Stimulated activated CD8-positive, alpha-beta memory T cell treated with anti-CD3 and anti-CD28 coated beads, Interleukin-7, amount 100 ng/mL, for 1 hour (primary cell): ENCODE results near the gene KCNC4.

Experiments used
- DNase-seq, 2 donors: peaks; one replicate each; pipeline ENCODE4 v3.0.0-alpha.2; 2020; ENCODE audit warnings: low read depth in 2 of 2

KCNC4 gene

GRCh38 chr1:110209715-110210603, at the start of gene KCNC4:
Gene KCNC4 (plus strand): TSS chr1:110210314. CDS start chr1:110211500, 1,186 bp downstream.
- peak; percentile 80 to 83 for DNase-seq

DNA sequence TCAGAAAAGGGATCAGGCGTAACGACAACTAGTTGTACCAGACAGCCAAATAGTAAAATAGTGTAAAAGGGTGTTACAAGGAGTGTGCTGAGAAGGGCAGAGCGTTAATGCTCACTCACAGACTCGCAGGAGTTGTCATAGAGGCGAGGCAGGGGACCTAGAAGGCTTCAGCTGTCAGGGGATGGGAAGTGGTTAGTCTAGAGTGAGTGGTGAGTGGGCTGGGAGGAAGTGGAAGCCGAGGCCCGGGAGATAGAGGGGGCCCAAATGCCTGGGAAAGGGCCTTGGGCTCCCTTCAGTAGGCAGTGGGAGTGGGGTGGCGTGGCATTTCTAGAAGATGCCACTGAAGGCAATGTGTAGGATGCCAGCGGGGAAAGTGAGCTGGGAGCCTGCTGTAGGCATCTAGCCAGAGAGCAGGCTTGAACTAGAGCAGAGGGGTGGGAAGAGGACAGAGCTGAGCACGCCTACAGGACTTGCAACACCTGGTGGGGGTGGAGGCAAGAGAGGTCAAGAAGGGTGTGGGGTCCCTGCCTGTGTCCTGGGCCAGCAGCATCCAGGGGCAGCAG, 49.5 kb upstream of the KCNC4 start:
- no peak for DNase-seq

DNA sequence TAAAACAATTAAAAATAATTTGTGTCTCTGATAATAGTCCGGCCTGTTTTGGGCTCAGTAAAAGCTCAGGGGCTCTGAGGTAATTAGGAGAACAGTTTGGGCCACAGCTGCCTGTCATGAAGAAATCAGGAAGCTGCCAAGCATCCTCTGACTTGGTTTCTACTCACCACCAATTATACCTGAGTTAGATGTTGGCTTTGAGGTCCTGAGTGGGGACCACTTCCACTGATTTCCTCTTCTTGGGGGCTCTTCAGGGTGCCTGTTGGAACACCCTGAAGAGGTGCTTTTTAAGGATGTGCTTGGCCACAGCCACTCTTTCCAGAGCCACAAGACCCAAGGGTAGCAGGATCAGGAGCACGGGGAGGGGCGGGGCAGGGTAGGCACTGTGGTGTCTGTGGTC, 48.9 kb upstream of the KCNC4 start:
- no peak for DNase-seq

DNA sequence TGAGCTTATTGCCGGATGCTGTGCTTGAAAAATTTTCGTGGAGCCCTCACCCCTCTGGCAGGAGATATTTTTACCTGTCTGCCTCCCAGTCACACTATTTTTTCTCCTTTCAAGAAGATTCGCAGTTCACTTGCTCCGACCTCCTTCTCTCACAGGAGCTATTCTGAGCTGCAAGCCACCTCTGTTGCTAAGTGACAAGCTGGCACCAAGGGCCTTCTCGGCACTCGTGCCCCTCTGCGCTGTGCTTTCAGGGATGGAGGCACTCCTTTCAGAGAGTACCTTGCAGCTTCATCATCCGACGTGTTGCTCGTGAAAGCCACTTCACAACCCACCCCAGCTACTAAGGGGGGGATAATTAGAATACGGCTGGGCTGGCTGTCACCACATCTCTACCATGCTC, 48.3 kb upstream of the KCNC4 start:
- DNase-seq, result no peak

DNA sequence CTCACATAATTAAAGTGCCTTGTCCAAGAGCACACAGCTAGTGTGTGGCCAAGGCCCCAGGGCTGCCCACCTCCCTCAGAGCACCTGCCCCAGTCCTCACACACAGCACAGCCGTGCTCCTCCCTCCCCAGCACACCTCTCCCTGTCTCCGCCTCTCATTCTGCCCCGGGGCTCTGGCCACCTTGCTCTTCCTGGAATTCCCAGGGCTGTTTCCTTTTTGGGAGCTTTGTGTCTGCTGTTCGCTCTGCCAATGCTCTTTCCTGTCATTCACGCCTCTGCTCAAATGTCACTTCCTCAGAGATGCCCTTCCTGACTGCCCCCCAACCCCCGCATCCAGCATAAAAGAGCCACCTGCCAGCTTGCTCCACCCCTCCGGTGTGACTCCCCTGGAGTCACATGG, 46.5 kb upstream of the KCNC4 start:
- no peak for DNase-seq

GRCh38 chr1:110164725-110165350, 45.3 kb upstream of the KCNC4 start:
- no peak for DNase-seq

- no peak for DNase-seq
Measured at GRCh38 chr1:110165761-110166231, 44.3 kb upstream of the KCNC4 start.

- no peak for DNase-seq
Measured at GRCh38 chr1:110166861-110167260, 43.3 kb upstream of the KCNC4 start.

DNA sequence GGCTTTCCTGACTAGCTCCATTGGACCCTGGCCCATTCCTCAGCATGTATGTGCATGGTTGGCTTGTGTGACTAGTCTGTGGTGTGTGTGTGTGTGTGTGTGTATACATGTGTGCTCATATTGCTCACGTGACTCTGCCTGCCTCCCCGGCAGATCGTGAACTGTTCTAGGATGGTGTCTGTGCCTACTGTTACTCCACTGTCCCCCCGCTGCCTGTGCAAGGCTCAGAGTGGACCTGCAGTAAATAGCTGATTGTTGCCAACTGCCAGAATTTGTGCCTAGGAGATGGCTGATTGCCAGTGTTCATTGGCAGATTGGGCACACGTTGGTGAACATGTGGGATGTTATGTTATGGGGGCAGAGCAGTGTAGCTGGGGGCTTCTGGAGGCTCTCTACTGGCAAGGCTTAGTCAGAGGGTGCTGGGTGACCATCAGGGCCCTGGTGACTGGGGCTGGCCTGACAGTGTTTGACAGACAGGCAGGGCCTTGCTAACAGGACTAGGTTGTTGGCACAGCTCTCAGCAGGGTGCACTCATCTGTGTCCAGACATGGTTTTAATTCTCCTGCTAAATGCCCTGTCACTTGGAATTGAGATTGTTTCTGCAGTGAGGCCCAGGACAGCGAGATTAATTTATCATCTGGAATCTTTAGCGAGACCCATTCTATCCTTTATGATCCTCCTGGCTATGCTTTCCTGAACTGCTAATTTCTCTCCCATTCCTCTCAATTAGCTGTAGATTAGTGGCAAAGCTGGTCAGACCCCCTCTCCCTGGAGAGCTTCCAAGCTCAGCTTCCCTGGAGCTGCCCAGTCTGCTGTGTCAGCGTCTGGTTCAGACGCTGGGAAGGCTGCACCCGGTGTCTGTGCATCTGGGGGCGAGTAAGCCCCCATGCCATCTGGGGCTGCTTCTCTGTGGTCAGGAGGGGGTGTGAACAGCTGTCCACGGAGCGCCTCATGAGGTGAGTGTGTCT, 39.1 kb upstream of the KCNC4 start:
- DNase-seq, result no peak

DNA sequence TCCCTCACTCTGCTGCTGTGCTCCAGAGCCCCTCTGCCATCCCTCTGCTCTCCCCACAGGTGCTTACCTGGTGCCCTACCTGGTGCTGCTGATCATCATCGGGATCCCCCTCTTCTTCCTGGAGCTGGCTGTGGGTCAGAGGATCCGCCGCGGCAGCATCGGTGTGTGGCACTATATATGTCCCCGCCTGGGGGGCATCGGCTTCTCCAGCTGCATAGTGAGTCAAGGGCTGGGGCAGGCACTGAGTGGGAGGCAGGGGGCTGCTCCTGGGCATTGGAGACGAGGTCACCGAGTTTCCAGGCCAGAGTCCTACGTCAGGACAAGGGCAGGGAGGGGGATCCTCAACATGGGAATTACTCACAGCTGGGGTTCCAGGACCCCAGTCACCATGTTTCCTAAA, 38.1 kb upstream of the KCNC4 start:
- no peak for DNase-seq

GRCh38 chr1:110173466-110174105, 36.5 kb upstream of the KCNC4 start:
- DNase-seq, result no peak

- no peak for DNase-seq
Measured at GRCh38 chr1:110174961-110175360, 35.2 kb upstream of the KCNC4 start.

GRCh38 chr1:110176299-110176956, 33.7 kb upstream of the KCNC4 start:
- DNase-seq, result no peak

DNA sequence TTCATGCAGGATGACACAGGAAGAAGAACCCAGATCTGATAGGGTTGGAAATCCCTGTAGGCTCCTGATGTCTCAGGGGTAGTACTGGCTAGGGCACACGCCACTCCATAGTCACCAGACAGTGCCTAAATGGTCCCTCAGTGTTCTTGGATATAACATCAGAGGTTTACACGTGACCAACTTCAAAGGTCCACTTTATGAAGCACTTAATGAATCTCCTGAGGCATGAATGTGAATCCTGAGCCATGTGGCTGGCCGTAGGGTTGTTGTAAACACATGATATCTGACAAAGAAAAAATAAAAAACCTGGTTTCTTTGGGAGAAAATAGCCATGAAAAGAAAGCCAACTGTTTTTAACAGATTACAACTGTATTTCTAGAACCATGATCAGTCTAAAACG, 32.3 kb upstream of the KCNC4 start:
- DNase-seq, result no peak

GRCh38 chr1:110183642-110184167, 26.4 kb upstream of the KCNC4 start:
- DNase-seq, result no peak

GRCh38 chr1:110184446-110184845, 25.7 kb upstream of the KCNC4 start:
- DNase-seq, result no peak

DNA sequence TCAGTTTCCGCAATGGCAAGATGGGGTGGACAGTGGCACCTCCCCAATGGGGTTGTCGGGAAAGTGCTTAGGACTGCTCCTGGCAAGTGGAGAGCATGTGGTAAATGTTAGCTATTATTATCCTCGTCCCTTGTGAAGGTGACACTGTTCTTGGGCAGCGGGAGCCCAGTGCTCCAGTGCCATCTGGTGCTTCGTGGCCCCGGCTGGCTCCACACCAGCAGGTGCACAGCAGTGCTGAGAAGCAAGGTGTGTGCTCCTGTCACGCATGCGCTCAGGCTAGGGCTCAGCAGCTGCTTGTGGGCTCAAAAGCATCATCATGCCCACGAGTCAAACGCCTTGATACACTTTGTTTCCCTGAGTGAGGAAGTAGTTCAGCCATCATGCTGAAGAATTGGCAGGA, 24.9 kb upstream of the KCNC4 start:
- DNase-seq, result no peak

GRCh38 chr1:110186558-110186957, 23.6 kb upstream of the KCNC4 start:
- DNase-seq, result no peak

GRCh38 chr1:110187139-110187890, 22.8 kb upstream of the KCNC4 start:
- no peak for DNase-seq
